Glutamatergic neuron (in vitro differentiated cells): ENCODE measurements around the gene CELF4. TPM values are rescaled to one million over a fixed set of nuclear protein-coding genes. Genes with fewer than 3 reads are reported as not detected.

Source experiments
- DNase-seq: peaks from one replicate; pipeline ENCODE4 v3.0.0; 2022
- H3K27ac Mint-ChIP-seq: one replicate; pipeline ENCODE4 v1.8.0; 2020; ENCODE audit warnings: mild to moderate bottlenecking, mixed read lengths, inconsistent platforms; ENCODE audit not compliant: unreplicated experiment
- H3K27me3 Mint-ChIP-seq: one replicate; pipeline ENCODE4 v1.8.0; 2020; ENCODE audit warnings: mild to moderate bottlenecking, moderate library complexity, mixed read lengths, inconsistent platforms; ENCODE audit not compliant: unreplicated experiment
- H3K36me3 Mint-ChIP-seq: one replicate; pipeline ENCODE4 v1.8.0; 2020; ENCODE audit warnings: mild to moderate bottlenecking, mixed read lengths, inconsistent platforms; ENCODE audit not compliant: unreplicated experiment
- H3K4me1 Mint-ChIP-seq: one replicate; pipeline ENCODE4 v1.8.0; 2020; ENCODE audit warnings: mild to moderate bottlenecking, low read depth, mixed read lengths, inconsistent platforms; ENCODE audit not compliant: unreplicated experiment
- H3K4me3 Mint-ChIP-seq: one replicate; pipeline ENCODE4 v1.8.0; 2020; ENCODE audit warnings: mild to moderate bottlenecking, mixed read lengths, inconsistent platforms; ENCODE audit not compliant: unreplicated experiment
- H3K9me3 Mint-ChIP-seq: one replicate; pipeline ENCODE4 v1.8.0; 2020; ENCODE audit warnings: mild to moderate bottlenecking, moderate library complexity, mixed read lengths, inconsistent platforms; ENCODE audit not compliant: unreplicated experiment
- CTCF ChIP-seq: fragments of 200-600 bp; sonication (generic); IDR thresholded peaks from one replicate; pipeline ENCODE4 v1.5.0; 2021; ENCODE audit not compliant: partially characterized antibody, unreplicated experiment
- total RNA-seq: library from RNA; stranded (reverse); fragmentation: NEBNext Ultra II Directional; extraction: Animal tissue kit (Norgen Biotek cat#: 25700); gene quantifications from one replicate; pipeline ENCODE4 v1.2.1, GENCODE V29; 2021; ENCODE audit not compliant: unreplicated experiment

CELF4 gene
- total RNA-seq, 1 donor from 2014 or later: 38.4 TPM

GRCh38 chr18:37293359-37293758 lies 272.2 kb downstream of the CELF4 start:
- DNase-seq: no peak
- Mint-ChIP-seq H3K27me3 (no peaks in the 10 kb centered on the region), H3K4me1 (peaks cover 1% of the 10 kb centered on the region), H3K4me3 (no peak overlapping the region), H3K36me3 (no peaks in the 10 kb centered on the region), H3K9me3 (peaks cover 4% of the 10 kb centered on the region), H3K27ac (no peak overlapping the region)
- TF ChIP-seq CTCF: no peak

GRCh38 chr18:37289423-37289822 lies 276.2 kb downstream of the CELF4 start:
- TF ChIP-seq CTCF: no peak

GRCh38 chr18:37287601-37288000 lies 278.0 kb downstream of the CELF4 start:
- Mint-ChIP-seq H3K36me3 (no peaks in the 10 kb centered on the region), H3K27me3 (peaks cover 2% of the 10 kb centered on the region)

More at GRCh38 chr18:37289423-37289822, 276.2 kb downstream of the CELF4 start:
- no peak overlapping the region for H3K27ac Mint-ChIP-seq
- H3K36me3 Mint-ChIP-seq: no peaks in the 10 kb centered on the region
- H3K4me3 Mint-ChIP-seq: no peak overlapping the region
- peaks cover 6% of the 10 kb centered on the region for H3K4me1 Mint-ChIP-seq
- no peak for DNase-seq
- H3K9me3 Mint-ChIP-seq: peaks cover 4% of the 10 kb centered on the region
- peaks cover 2% of the 10 kb centered on the region for H3K27me3 Mint-ChIP-seq

GRCh38 chr18:37286801-37287200 lies 278.8 kb downstream of the CELF4 start:
- Mint-ChIP-seq H3K9me3 (peaks cover 7% of the 10 kb centered on the region), H3K4me3 (no peak overlapping the region), H3K4me1 (peaks cover 6% of the 10 kb centered on the region), H3K27me3 (peaks cover 5% of the 10 kb centered on the region), H3K36me3 (no peaks in the 10 kb centered on the region), H3K27ac (no peak overlapping the region)
- DNase-seq: no peak
- TF ChIP-seq CTCF: no peak

More at GRCh38 chr18:37287601-37288000, 278.0 kb downstream of the CELF4 start:
- Mint-ChIP-seq H3K4me3 (no peak overlapping the region), H3K27ac (no peak overlapping the region), H3K4me1 (peaks cover 6% of the 10 kb centered on the region), H3K9me3 (peaks cover 7% of the 10 kb centered on the region)
- no peak for TF ChIP-seq CTCF
- DNase-seq: no peak

GRCh38 chr18:37285825-37286224 lies 279.8 kb downstream of the CELF4 start:
- peaks cover 5% of the 10 kb centered on the region for H3K27me3 Mint-ChIP-seq
- peaks cover 10% of the 10 kb centered on the region for H3K9me3 Mint-ChIP-seq
- H3K4me3 Mint-ChIP-seq: no peak overlapping the region
- DNase-seq: no peak
- TF ChIP-seq CTCF: no peak
- peaks cover 6% of the 10 kb centered on the region for H3K4me1 Mint-ChIP-seq
- H3K36me3 Mint-ChIP-seq: no peaks in the 10 kb centered on the region
- no peak overlapping the region for H3K27ac Mint-ChIP-seq
